Measurements from ENCODE around the gene KLK1.

DNA sequence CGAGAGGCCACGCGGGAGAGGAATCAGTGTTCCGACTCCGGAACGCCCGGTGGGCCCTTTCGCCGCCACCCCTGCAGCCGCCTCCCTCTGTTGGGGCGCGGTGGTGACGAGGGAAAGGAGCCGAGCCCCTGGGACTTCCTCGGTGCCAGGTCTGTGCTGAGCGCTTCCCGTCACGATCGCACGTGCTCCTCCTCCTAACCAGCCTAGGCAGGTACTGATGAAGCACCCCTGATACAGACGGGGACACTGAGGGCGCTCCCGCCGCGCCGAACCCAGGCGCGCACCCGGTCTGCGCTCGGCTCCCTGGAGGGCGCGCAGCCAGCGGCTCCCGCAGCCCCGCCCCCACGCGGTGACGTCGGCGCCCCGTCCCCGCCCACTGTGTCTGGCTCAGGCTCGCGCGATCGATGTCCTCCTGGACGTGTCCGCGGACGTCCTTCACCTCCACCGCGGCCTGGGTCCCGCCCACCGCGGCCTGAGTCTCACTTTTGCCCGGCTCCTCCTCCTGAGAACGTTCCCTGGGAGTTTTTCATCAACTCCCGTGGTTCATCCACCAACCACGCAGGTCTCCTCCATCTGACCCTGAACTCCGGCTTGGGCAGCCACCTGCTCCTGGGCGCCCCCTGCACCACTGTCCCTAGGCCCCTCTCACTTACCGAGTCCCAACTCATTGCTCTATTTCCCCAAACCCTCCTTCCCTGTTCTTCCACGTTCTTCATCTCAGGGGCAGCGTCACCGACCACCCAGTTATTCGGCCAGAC, 12.4 kb upstream of the KLK1 start:
- TF ChIP-seq, protein P1, sequence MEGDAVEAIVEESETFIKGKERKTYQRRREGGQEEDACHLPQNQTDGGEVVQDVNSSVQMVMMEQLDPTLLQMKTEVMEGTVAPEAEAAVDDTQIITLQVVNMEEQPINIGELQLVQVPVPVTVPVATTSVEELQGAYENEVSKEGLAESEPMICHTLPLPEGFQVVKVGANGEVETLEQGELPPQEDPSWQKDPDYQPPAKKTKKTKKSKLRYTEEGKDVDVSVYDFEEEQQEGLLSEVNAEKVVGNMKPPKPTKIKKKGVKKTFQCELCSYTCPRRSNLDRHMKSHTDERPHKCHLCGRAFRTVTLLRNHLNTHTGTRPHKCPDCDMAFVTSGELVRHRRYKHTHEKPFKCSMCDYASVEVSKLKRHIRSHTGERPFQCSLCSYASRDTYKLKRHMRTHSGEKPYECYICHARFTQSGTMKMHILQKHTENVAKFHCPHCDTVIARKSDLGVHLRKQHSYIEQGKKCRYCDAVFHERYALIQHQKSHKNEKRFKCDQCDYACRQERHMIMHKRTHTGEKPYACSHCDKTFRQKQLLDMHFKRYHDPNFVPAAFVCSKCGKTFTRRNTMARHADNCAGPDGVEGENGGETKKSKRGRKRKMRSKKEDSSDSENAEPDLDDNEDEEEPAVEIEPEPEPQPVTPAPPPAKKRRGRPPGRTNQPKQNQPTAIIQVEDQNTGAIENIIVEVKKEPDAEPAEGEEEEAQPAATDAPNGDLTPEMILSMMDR (IDR thresholded peaks at IDR 0.05): no peak
- TF ChIP-seq POLR2A (IDR thresholded peaks at IDR 0.05): no peak
- TF ChIP-seq EP300 (IDR thresholded peaks at IDR 0.05): no peak

All from tibial nerve (tissue), 4 donors.